GM12864 (cell line): ENCODE measurements around the gene GON4L.
"Not testable (repeated sequence)": the region's sequence is repeated elsewhere in the genome, so short reads cannot be mapped to it uniquely, and the experiment has no call there.

Source experiments
- DNase-seq: peaks from one replicate; pipeline ENCODE4 v3.0.0-alpha.2; 2011; ENCODE audit warnings: low read depth
- H3K4me3 ChIP-seq: 2 replicates; pipeline ENCODE4 v1.5.1; 2011; ENCODE audit warnings: mild to moderate bottlenecking, low read depth, low read length, control low read depth
- CTCF ChIP-seq: IDR thresholded peaks from 2 replicates; pipeline ENCODE4 v1.5.1; 2011; ENCODE audit warnings: low read depth, mild to moderate bottlenecking, moderate library complexity, low read length, control low read depth, inconsistent platforms; ENCODE audit errors: missing control alignments

GON4L gene

GRCh38 chr1:155897746-155898145, 40.7 kb upstream of the GON4L start:
- no peak for DNase-seq
- no peak overlapping the region for H3K4me3 ChIP-seq
- no peak for TF ChIP-seq CTCF

- DNase-seq, H3K4me3 ChIP-seq: not testable (repeated sequence)
Measured at GRCh38 chr1:155896476-155896875, 39.5 kb upstream of the GON4L start.

- not testable (repeated sequence) for DNase-seq, H3K4me3 ChIP-seq
Measured at GRCh38 chr1:155895617-155896016, 38.6 kb upstream of the GON4L start.

- DNase-seq, result no peak
- no peak overlapping the region for H3K4me3 ChIP-seq
- TF ChIP-seq CTCF, result no peak
Measured at GRCh38 chr1:155893389-155894142, 36.6 kb upstream of the GON4L start.

- no peak overlapping the region for H3K4me3 ChIP-seq
- no peak for TF ChIP-seq CTCF
- no peak for DNase-seq
Measured at GRCh38 chr1:155892796-155893195, 35.8 kb upstream of the GON4L start.

- TF ChIP-seq CTCF, result no peak
- no peak overlapping the region for H3K4me3 ChIP-seq
- DNase-seq, result no peak
Measured at GRCh38 chr1:155890251-155890650, 33.2 kb upstream of the GON4L start.

- no peak overlapping the region for H3K4me3 ChIP-seq
- no peak for DNase-seq
- TF ChIP-seq CTCF, result no peak
Measured at GRCh38 chr1:155889566-155889965, 32.6 kb upstream of the GON4L start.

- DNase-seq, result no peak
- TF ChIP-seq CTCF, result no peak
- no peak overlapping the region for H3K4me3 ChIP-seq
Measured at GRCh38 chr1:155888481-155888880, 31.5 kb upstream of the GON4L start.
